GM21723 (cell line): ENCODE results near the gene ADAMTS6.
A peak's percentile ranks its signal among the peaks of the same experiment; 100 is the strongest.
"Not testable (repeated sequence)": the region's sequence is repeated elsewhere in the genome, so short reads cannot be mapped to it uniquely, and the experiment has no call there.

Experiments used
- ATAC-seq: cut with Tn5 transposase; IDR thresholded peaks from one replicate; pipeline ENCODE4 v1.9.1; 2021; ENCODE audit warnings: mild to moderate bottlenecking, moderate library complexity; ENCODE audit not compliant: unreplicated experiment

Gene ADAMTS6

GRCh38 chr5:65204966-65205365, 276.8 kb downstream of the ADAMTS6 start:
- no peak for ATAC-seq

GRCh38 chr5:65203746-65204145, 278.0 kb downstream of the ADAMTS6 start:
- ATAC-seq, result no peak

GRCh38 chr5:65199993-65200675, 281.6 kb downstream of the ADAMTS6 start:
- ATAC-seq, result no peak

GRCh38 chr5:65198456-65199120, 283.1 kb downstream of the ADAMTS6 start:
- ATAC-seq, result no peak

- ATAC-seq, result no peak
Measured at GRCh38 chr5:65197531-65198455, 283.9 kb downstream of the ADAMTS6 start.

- no peak for ATAC-seq
Measured at GRCh38 chr5:65194871-65195270, 286.8 kb downstream of the ADAMTS6 start.

- no peak for ATAC-seq
Measured at GRCh38 chr5:65192331-65192730, 289.4 kb downstream of the ADAMTS6 start.

GRCh38 chr5:65191554-65192135, 290.1 kb downstream of the ADAMTS6 start:
- no peak for ATAC-seq

GRCh38 chr5:65190328-65191053, 291.2 kb downstream of the ADAMTS6 start:
- ATAC-seq, result no peak

- ATAC-seq, result no peak
Measured at GRCh38 chr5:65186646-65187227, 295.0 kb downstream of the ADAMTS6 start.

- no peak for ATAC-seq
Measured at GRCh38 chr5:65185468-65185867, 296.3 kb downstream of the ADAMTS6 start.

GRCh38 chr5:65184780-65185179, 296.9 kb downstream of the ADAMTS6 start:
- ATAC-seq, result no peak

- ATAC-seq, result not testable (repeated sequence)
Measured at GRCh38 chr5:65174231-65174630, 307.5 kb downstream of the ADAMTS6 start.

GRCh38 chr5:65173130-65173525, 308.6 kb downstream of the ADAMTS6 start:
- ATAC-seq, result no peak

GRCh38 chr5:65172486-65173129, 309.1 kb downstream of the ADAMTS6 start:
- peak; percentile 92 for ATAC-seq

- ATAC-seq, result no peak
Measured at GRCh38 chr5:65171645-65172044, 310.1 kb downstream of the ADAMTS6 start.

- ATAC-seq, result no peak
Measured at GRCh38 chr5:65163698-65164097, 318.0 kb downstream of the ADAMTS6 start.

GRCh38 chr5:65161655-65162054, 320.1 kb downstream of the ADAMTS6 start:
- no peak for ATAC-seq

- ATAC-seq, result no peak
Measured at GRCh38 chr5:65157906-65158603, 323.7 kb downstream of the ADAMTS6 start.
